Measurements from ENCODE around the gene NRP2.

NRP2 gene

GRCh38 chr2:205688417-205689200 lies 6.3 kb downstream of the NRP2 start (continued):
- TF ChIP-seq ZFP3 (CRISPR knock-in tag; IDR thresholded peaks at IDR 0.05): no peak
- no peak for TF ChIP-seq ARNTL (CRISPR knock-in tag; IDR thresholded peaks at IDR 0.05; ENCODE audit: borderline replicate concordance, low read depth)
- no peak for TF ChIP-seq ISL1 (CRISPR knock-in tag; IDR thresholded peaks at IDR 0.05)

DNA sequence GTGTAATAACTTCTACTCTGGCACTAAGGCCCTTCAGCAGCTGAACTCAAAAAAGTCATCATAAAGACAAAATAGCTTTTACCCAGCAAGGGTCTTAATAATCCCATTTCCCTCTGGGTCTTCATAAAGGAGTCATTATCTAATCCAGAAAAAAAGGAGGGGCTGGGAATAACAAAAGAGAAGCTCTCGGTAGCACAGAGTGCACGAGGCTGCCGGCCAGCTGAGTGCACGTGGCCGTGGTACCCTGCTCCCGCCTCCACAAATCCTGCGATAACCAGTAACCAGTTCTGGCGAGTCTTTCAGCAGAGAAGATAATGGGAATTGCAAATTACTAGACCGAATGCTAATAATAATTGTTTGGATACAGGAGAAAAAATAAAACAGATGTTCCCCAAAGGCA lies 7.5 kb downstream of the NRP2 start:
- no peak for TF ChIP-seq OSR1 (CRISPR knock-in tag; IDR thresholded peaks at IDR 0.05)
- TF ChIP-seq, protein P1, sequence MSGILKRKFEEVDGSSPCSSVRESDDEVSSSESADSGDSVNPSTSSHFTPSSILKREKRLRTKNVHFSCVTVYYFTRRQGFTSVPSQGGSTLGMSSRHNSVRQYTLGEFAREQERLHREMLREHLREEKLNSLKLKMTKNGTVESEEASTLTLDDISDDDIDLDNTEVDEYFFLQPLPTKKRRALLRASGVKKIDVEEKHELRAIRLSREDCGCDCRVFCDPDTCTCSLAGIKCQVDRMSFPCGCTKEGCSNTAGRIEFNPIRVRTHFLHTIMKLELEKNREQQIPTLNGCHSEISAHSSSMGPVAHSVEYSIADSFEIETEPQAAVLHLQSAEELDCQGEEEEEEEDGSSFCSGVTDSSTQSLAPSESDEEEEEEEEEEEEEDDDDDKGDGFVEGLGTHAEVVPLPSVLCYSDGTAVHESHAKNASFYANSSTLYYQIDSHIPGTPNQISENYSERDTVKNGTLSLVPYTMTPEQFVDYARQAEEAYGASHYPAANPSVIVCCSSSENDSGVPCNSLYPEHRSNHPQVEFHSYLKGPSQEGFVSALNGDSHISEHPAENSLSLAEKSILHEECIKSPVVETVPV (CRISPR knock-in tag; IDR thresholded peaks at IDR 0.05): no peak
- no peak for TF ChIP-seq GLIS3 (CRISPR knock-in tag; IDR thresholded peaks at IDR 0.05)
- no peak for TF ChIP-seq BACH2 (CRISPR knock-in tag; IDR thresholded peaks at IDR 0.05; ENCODE audit: borderline replicate concordance)
- TF ChIP-seq TSHZ2 (CRISPR knock-in tag; IDR thresholded peaks at IDR 0.05): no peak
- no peak for TF ChIP-seq ZNF70 (CRISPR knock-in tag; IDR thresholded peaks at IDR 0.05)
- no peak for ATAC-seq

DNA sequence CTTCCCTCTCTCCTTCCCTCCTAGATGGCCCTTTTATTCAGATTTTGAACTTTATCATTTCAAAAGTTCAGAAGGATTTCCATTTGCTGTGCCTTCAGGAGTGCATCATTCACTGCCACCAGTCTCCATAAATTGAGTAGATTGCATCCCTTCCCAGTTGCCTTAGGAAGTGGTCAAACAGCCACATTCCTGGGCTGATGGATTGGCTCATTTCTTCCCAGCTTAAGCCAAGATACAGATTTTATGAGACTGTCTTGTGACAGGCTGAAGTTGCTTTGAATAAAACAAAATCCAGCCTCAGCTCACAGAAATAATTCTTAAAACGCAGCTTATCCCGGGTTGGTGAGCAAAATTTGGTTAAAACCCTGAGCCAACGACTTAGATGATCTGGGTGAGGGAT lies 9.8 kb downstream of the NRP2 start:
- ATAC-seq: peak; percentile 47
- TF ChIP-seq ZNF70 (CRISPR knock-in tag; IDR thresholded peaks at IDR 0.05) (no peak), ESRRG (CRISPR knock-in tag; IDR thresholded peaks at IDR 0.05) (no peak), ARNTL (CRISPR knock-in tag; IDR thresholded peaks at IDR 0.05; ENCODE audit: borderline replicate concordance, low read depth) (no peak), ZNF8 (CRISPR knock-in tag; IDR thresholded peaks at IDR 0.05) (no peak), ZC3H10 (CRISPR knock-in tag; IDR thresholded peaks at IDR 0.05) (no peak), ZFP30 (CRISPR knock-in tag; IDR thresholded peaks at IDR 0.05) (no peak), SNAI2 (CRISPR knock-in tag; IDR thresholded peaks at IDR 0.05) (no peak), ISL1 (CRISPR knock-in tag; IDR thresholded peaks at IDR 0.05) (0 out of 2 replicates have a peak, but pooled peaks have one; percentile 14)

DNA sequence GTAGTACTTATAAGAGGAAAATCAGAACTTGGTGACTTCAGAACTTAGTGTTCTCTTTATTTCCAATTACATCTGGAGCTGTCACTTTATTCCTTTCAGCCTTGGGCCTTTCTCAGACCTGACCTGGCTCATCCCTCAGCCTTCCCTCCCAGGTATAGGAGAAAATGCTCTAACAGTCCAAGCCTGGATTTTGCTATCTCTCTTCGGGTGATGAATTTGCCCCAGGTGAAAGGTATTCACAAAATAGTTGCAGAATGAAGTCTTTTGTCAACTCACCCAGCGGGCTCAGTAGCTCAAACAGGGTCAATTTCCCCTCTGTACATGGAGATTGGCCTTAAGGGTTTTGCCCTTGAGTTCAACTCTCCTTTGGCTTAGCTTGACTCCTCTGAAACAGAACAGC lies 12.0 kb downstream of the NRP2 start:
- TF ChIP-seq ISL1 (CRISPR knock-in tag; IDR thresholded peaks at IDR 0.05) (no peak), GLIS3 (CRISPR knock-in tag; IDR thresholded peaks at IDR 0.05) (no peak), ESRRG (CRISPR knock-in tag; IDR thresholded peaks at IDR 0.05) (no peak), CSDC2 (CRISPR knock-in tag; IDR thresholded peaks at IDR 0.05) (no peak), PPARA (CRISPR knock-in tag; IDR thresholded peaks at IDR 0.05; ENCODE audit: borderline replicate concordance) (no peak), TCF4 (CRISPR knock-in tag; IDR thresholded peaks at IDR 0.05; ENCODE audit: borderline replicate concordance) (no peak), ZFP3 (CRISPR knock-in tag; IDR thresholded peaks at IDR 0.05) (no peak), ZNF8 (CRISPR knock-in tag; IDR thresholded peaks at IDR 0.05) (no peak), RARB (CRISPR knock-in tag; IDR thresholded peaks at IDR 0.05) (no peak), ZNF565 (CRISPR knock-in tag; conservative IDR thresholded peaks at IDR 0.05; ENCODE audit: low read depth) (no peak), POU6F1 (CRISPR knock-in tag; IDR thresholded peaks at IDR 0.05; ENCODE audit: borderline replicate concordance, low read depth) (no peak)
- TF ChIP-seq, protein P1 (CRISPR knock-in tag; IDR thresholded peaks at IDR 0.05): no peak
- TF ChIP-seq, protein P2, sequence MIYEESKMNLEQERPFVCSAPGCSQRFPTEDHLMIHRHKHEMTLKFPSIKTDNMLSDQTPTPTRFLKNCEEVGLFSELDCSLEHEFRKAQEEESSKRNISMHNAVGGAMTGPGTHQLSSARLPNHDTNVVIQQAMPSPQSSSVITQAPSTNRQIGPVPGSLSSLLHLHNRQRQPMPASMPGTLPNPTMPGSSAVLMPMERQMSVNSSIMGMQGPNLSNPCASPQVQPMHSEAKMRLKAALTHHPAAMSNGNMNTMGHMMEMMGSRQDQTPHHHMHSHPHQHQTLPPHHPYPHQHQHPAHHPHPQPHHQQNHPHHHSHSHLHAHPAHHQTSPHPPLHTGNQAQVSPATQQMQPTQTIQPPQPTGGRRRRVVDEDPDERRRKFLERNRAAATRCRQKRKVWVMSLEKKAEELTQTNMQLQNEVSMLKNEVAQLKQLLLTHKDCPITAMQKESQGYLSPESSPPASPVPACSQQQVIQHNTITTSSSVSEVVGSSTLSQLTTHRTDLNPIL (CRISPR knock-in tag; IDR thresholded peaks at IDR 0.05; ENCODE audit: low read depth): no peak
- no peak for ATAC-seq
